A549 treated with GW870086 at 1 μM for 4 hours (cell line): Measurements from ENCODE around the gene MAP3K4. TPM values are rescaled to one million over a fixed set of nuclear protein-coding genes. Genes with fewer than 3 reads are reported as not detected.

ENCODE experiments used
- total RNA-seq: library from RNA; stranded (reverse); fragments of 200-300 nt; extraction: Qiagen RNA extraction; gene quantifications from 5 replicates; pipeline ENCODE4 v1.2.3, GENCODE V29; 2022; ENCODE audit warnings: low read depth

The MAP3K4 gene, protein sequence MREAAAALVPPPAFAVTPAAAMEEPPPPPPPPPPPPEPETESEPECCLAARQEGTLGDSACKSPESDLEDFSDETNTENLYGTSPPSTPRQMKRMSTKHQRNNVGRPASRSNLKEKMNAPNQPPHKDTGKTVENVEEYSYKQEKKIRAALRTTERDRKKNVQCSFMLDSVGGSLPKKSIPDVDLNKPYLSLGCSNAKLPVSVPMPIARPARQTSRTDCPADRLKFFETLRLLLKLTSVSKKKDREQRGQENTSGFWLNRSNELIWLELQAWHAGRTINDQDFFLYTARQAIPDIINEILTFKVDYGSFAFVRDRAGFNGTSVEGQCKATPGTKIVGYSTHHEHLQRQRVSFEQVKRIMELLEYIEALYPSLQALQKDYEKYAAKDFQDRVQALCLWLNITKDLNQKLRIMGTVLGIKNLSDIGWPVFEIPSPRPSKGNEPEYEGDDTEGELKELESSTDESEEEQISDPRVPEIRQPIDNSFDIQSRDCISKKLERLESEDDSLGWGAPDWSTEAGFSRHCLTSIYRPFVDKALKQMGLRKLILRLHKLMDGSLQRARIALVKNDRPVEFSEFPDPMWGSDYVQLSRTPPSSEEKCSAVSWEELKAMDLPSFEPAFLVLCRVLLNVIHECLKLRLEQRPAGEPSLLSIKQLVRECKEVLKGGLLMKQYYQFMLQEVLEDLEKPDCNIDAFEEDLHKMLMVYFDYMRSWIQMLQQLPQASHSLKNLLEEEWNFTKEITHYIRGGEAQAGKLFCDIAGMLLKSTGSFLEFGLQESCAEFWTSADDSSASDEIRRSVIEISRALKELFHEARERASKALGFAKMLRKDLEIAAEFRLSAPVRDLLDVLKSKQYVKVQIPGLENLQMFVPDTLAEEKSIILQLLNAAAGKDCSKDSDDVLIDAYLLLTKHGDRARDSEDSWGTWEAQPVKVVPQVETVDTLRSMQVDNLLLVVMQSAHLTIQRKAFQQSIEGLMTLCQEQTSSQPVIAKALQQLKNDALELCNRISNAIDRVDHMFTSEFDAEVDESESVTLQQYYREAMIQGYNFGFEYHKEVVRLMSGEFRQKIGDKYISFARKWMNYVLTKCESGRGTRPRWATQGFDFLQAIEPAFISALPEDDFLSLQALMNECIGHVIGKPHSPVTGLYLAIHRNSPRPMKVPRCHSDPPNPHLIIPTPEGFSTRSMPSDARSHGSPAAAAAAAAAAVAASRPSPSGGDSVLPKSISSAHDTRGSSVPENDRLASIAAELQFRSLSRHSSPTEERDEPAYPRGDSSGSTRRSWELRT (N-terminal part only)
- total RNA-seq, result 10.5 to 14.0 TPM (median 13.1 TPM) in 5 replicates

GRCh38 chr6:160991406-160992060, at the start of gene MAP3K4:
Gene MAP3K4, plus strand, starts transcription at chr6:160991769. Its CDS starts 163 bp downstream, at chr6:160991932.

